Fibroblast of upper back skin (primary cell): ENCODE data around the gene FGF2.
"Not testable (repeated sequence)": the region's sequence is repeated elsewhere in the genome, so short reads cannot be mapped to it uniquely, and the experiment has no call there.

Experiments
- DNase-seq: peaks from one replicate; pipeline ENCODE4 v3.0.0-alpha.2; 2013

Gene FGF2

DNA sequence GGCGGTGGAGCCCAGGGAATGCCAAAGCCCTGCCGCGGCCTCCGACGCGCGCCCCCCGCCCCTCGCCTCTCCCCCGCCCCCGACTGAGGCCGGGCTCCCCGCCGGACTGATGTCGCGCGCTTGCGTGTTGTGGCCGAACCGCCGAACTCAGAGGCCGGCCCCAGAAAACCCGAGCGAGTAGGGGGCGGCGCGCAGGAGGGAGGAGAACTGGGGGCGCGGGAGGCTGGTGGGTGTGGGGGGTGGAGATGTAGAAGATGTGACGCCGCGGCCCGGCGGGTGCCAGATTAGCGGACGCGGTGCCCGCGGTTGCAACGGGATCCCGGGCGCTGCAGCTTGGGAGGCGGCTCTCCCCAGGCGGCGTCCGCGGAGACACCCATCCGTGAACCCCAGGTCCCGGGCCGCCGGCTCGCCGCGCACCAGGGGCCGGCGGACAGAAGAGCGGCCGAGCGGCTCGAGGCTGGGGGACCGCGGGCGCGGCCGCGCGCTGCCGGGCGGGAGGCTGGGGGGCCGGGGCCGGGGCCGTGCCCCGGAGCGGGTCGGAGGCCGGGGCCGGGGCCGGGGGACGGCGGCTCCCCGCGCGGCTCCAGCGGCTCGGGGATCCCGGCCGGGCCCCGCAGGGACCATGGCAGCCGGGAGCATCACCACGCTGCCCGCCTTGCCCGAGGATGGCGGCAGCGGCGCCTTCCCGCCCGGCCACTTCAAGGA, at the start of gene FGF2:
FGF2 (plus strand) TSS at position 279 of the 705 bp plus-strand sequence; CDS start at position 623, 344 bp downstream.
- peak; percentile 82 for DNase-seq

GRCh38 chr4:122776916-122777315, 49.7 kb upstream of the FGF2 start:
- peak; percentile 62 for DNase-seq

GRCh38 chr4:122777846-122778673, 48.6 kb upstream of the FGF2 start:
- peak; percentile 97 for DNase-seq

DNA sequence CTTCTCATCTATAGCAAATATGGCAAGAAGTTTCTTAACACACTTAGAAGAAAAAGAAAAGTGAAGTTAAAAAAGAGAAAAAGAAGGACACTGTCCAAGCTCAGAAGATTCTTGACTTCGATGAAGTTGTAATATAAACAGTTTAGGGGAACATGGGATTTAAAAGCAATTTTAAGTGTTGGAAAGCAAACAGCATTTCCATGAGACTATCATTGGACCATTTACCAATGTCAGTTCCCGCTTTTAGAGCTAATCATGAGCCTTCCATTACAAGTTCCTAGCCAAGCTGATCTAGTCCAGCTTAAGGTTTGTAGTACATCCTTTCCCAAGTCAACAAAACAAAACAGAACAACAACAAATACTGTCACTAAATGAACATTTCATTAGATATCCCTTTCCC, 45.1 kb upstream of the FGF2 start:
- DNase-seq, result no peak

GRCh38 chr4:122783301-122784215, 43.1 kb upstream of the FGF2 start:
- peak; percentile 98 for DNase-seq

DNA sequence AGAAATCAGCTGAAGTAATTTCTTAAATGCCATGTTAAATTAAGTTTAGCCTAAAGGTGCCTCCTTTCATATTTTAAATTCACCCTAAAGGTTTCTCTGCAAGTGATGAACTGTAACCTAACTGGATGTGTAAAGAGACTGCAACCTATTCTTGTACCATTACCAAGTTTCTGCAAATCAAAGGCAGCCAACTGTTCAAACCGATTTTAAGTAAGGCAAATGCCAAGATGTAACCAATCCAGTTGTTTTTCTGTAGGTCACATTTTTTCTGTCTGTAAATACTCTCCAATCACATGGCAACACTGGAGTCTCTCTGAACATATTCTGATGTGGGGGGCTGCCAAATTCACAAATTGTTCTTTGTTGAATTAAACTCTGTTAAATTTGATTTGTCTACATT, 42.4 kb upstream of the FGF2 start:
- DNase-seq, result no peak

DNA sequence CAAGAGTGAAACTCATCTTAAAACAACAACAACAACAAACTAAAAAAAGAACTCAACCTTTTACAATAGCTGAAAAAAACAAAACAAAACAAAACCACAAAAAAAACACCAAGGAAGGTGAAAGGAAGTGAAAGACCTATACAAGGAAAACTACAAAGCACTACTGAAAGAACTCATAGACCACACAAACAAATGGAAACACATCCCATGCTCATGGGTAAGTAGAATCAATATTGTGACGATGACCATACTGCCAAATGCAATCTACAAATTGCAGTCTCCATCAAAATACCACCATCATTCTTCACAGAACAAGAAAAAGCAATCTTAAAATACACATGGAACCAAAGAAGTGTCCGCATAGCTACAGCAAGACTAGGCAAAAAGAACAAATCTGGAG, 41.5 kb upstream of the FGF2 start:
- DNase-seq, result no peak

DNA sequence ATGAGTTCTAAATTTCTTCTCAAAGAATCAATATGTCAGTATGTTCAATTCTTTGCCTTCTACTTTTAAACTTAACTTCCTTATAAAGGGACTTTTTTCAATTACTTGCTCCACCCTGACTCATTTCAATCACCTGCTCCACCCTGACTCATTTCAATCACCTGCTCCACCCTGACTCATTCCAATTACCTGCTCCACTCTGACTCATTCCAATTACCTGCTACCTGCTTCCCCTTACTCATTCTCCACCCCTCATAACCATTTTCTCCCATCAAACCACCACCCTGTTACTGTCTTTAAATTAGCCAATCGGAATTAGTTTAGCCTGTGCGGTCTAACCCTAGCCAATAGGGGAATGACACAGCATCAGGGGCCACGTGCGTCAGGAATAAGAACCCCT, 40.3 kb upstream of the FGF2 start:
- DNase-seq, result not testable (repeated sequence)

DNA sequence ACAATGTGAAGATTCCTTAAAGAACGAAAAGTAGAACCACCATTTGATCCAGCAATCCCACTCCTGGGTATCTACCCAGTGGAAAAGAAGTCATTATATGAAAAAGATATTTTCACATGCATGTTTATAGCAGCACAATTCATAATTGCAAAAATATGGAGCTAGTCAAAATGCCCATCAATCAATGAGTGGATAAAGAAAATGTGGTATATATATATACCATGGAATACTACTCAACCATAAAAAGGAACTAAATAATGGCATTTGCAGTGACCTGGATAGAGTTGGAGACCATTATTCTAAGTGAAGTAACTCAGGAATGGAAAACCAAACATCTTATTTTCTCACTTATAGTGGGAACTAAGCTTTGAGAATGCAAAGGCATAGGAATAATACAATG, 39.7 kb upstream of the FGF2 start:
- not testable (repeated sequence) for DNase-seq

DNA sequence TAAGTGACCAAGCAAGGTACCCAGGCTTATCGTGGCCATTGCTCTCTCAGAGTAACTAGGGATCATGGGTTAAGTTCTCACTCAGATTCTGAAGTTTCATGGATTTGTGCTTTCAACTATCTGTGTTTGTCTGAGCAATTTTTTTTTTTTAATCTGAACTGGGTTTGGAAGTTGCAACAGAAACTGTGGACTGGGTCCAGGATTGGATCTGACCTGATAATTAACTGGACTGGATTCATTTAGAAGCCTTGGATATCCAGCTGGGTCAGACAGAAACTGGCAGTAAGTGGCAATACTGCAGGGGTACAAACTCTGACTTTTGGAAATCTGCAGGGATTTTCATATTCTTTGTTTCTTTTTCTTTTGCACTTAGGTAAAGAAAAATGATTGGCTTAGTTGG, 38.7 kb upstream of the FGF2 start:
- DNase-seq, result no peak

DNA sequence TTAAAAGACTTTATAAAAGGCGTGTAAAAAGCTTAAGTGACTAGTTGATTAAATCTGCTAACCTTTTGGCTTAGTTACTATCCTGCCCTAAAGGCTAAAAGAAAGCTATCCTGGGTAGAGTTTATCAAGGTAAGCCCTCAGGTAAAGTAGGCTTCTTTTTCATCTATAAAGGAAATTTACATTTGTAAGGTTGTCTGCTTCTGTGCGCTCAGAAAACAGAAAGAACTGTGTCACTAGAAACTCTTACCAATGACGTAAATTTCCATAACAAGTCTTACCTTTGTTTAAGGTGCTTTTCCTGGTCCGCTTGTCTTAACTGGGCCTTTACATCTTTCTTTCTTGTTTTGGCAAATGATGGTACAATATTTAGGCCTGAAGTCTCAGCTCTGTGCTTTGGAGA, 37.7 kb upstream of the FGF2 start:
- no peak for DNase-seq

- no peak for DNase-seq
Measured at GRCh38 chr4:122793811-122794210, 32.8 kb upstream of the FGF2 start.

DNA sequence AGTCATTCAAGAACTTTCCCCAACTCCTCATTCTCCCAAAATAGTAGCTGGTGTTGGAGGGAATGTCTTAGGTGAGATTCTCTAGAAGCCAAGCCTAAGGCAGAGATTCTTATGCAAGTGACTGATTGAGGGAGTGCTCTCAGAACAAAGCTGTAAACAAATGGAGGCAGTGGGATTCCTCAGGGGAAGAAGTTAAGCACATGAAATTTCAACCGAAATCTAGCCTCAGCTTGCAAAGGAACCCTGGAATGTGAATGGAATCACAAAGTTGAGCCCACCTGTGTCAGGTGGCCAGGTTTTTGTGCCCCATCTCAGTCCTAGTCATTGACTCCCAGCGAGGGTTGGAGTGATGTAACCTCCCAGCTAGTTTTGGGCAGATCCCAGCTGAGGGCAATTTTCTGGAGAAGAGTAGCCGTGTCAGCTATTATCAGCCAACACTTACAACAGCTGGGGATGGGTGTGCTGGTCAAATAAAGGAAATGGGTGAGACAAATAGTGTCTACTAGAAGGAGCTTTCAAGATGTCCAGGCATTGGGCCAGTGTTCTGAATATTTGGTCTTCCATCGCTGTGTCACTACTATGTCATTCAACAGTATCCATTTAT, 29.7 kb upstream of the FGF2 start:
- peak; percentile 34 for DNase-seq

DNA sequence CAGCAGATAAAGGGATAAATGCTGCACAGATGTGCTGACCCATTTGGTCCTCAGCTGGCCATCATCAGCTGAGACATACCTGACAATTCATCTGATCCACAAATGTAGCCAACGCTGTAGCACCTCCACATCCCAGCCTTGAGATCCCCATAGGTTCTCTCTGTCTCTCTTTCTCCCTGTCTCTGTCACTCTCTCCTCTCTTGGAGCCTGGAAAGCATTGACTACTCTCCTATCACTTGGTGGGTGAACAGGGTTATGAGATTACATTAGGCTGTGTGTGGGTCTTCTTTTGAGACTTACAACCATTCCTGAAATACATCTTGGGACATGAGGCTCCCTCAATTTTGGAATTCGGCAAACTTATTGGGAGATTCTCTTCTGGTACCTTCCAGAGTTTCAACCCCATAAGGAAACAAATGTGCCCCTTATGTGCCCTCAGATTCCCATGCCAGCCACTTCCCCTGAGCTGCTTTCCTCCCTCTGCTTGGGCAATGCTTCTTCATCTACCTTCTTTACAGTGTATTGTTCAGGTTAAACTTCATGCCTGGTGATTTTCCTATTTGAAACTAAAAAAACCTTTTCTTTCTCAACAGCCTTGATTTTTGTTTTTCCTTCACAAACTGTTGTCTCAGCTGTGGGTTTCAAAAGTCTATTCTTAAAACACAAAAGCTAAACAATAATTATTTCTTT, 29.1 kb upstream of the FGF2 start:
- DNase-seq, result no peak

DNA sequence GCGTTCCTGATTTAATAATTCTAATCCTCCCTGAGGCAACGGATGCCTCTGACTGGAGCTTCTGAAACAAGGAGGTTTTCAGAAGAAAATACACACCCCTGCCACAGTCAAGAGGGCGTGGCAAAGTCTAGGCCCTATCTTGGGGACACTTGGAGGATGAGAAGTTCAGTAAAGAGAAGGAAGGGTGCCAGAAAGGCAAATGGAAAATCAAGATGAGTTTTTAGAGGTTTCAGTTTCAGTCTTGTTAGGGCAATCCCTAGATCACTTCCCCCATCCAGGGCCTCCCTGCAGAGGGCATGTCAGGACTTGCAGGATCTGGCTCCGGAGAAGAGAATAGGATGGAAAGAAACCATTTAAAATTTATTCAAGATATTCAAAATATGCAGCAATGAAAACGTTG, 28.5 kb upstream of the FGF2 start:
- DNase-seq, result peak; percentile 96

DNA sequence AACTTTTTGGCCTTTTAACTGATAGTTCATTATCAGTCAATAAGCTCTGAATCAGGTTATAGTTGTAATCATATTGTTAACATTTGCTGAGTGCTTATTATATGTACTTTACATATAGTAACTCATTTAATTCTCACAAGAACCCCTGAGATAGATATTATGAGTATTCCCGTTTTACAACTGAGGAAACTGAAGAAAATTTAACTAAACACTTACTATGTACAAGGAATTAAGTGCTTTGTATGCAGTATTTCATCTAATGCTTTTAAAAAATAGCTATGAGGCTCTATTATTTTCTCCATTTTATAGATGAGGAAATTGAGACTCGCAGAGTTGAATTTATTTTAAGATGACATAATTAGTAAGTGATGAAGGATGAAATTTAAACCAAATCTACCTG, 27.7 kb upstream of the FGF2 start:
- no peak for DNase-seq

DNA sequence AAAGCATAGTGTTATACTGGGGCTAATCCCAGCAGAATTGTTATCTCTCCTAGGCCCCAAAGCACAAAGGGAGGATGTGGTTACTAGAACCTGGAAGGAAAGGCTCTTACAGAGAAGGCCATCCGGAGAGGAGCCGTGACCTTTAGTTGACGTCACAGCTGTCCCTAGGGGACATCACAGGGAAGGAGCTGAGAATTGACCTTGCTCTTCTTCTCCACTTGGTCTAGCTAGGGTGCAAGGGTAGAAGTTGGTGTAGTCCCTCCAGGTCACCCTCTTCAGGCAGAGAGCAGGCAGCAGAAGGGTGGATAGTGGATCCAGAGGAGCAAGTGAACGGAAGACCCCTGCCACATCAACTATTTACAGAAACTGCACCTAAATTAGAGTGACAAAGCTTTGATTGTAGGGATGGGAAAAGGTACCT, 22.8 kb upstream of the FGF2 start:
- DNase-seq, result no peak

GRCh38 chr4:122806981-122807679, 19.5 kb upstream of the FGF2 start:
- DNase-seq, result no peak

GRCh38 chr4:122810669-122811068, 16.0 kb upstream of the FGF2 start:
- no peak for DNase-seq

- DNase-seq, result not testable (repeated sequence)
Measured at GRCh38 chr4:122811781-122812180, 14.8 kb upstream of the FGF2 start.

DNA sequence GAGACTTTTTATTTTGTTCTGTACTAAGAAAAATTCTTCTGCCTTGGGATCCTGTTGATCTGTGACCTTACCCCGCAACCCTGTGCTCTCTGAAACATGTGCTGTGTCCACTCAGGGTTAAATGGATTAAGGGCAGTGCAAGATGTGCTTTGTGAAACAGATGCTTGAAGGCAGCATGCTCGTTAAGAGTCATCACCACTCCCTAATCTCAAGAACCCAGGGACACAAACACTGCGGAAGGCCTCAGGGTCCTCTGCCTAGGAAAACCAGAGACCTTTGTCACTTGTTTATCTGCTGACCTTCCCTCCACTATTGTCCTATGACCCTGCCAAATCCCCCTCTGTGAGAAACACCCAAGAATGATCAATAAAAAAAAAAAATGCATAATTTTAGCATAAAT, 13.8 kb upstream of the FGF2 start:
- not testable (repeated sequence) for DNase-seq

DNA sequence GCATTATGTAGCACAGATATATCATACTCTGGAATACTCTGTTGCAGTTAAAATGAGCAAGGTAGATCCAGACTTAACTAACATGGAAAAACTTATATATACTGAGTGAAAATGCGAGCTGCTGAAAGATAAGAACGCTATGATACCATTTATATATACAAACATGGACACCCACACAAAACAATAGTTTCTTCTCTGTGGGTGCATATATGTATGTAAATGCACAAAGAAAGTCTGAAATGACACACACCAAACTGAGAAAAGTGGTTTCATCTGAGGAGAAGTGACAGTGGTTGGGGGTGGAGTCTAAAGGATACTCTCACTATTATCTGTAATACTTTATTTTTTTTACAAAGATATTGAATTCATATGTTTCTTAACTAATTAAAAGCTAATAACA, 12.2 kb upstream of the FGF2 start:
- no peak for DNase-seq
